AG09319 (cell line): Measurements from ENCODE around the gene RPUSD1.

Experiments used
- DNase-seq: peaks from one replicate; pipeline ENCODE4 v3.0.0-alpha.2; 2010; ENCODE audit warnings: low read depth; ENCODE audit errors: extremely low read depth
- CTCF ChIP-seq: IDR thresholded peaks from 2 replicates; pipeline ENCODE4 v1.5.1; 2011; ENCODE audit warnings: low read depth, mild to moderate bottlenecking, inconsistent platforms, low read length, moderate library complexity

RPUSD1 gene

GRCh38 chr16:784431-784830, 3.8 kb downstream of the RPUSD1 start:
- no peak for DNase-seq
- TF ChIP-seq CTCF = no peak

DNA sequence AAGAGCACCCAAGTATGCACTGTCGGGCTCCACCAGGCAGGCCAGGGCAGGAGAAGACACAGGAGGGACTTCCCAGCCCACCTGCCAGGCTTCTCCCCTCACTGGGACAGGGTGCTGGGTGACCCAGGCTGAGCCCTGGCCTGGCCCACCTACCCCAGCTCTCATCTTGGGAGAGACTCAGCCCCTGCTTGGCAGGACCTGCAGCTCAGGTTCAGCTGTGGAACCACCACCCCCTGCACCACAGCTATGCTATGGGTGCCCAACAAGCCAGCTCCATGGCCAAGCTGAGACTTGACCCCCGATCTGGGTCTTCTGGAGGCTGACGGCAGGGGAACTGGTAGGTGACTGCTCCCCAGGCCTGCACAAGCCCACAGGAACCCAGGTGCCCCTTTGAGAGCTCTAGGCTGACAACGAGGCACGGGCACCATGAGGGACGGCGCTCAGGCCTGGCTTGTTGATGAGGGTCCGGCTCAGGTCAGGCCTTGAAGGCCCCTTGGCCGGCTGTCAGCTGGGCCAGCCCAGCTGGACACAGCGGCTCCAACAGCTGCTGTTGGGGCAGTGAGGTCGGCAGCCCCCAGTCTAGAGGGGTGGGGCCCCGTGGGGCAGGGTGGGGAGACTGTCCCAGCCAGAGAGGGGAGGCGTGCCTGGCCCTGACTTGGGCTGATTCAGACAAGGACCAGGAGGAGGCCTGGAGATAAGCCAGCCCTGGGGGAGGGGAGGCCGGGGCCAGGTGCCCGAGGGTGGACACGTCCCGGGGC, 4.6 kb downstream of the RPUSD1 start:
- DNase-seq = no peak
- no peak for TF ChIP-seq CTCF

DNA sequence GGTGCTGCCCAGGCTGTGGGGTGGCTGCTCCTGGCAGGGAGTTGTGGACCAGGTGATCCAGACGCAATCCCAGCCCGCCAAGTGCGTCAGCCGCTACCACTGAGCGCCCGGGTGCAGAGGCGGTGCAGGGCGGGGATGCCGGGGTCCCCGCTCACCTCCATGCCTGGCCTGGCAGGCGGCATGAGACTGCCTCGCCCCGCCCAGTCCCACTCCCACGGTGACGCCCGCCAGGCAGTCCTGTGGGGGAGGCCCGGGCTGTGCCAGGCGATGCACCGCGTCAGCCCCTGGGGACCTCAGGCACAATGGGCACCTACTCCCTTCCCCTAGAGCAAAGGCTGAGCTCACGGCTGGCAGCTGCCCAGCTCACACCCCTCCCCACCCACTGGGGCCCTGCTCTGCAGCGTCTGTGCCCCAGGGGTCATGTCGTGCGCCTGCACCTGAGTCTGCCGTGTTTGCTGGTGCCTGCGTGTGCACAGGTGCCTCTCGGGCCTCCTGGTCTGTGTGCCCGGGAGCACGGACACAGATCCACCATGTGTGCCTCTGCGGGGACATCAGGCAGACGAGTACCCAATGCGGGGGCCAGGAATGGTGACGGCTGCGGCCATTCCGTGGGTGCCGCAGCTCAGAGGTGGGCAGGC, 5.3 kb downstream of the RPUSD1 start:
- DNase-seq = no peak
- no peak for TF ChIP-seq CTCF

DNA sequence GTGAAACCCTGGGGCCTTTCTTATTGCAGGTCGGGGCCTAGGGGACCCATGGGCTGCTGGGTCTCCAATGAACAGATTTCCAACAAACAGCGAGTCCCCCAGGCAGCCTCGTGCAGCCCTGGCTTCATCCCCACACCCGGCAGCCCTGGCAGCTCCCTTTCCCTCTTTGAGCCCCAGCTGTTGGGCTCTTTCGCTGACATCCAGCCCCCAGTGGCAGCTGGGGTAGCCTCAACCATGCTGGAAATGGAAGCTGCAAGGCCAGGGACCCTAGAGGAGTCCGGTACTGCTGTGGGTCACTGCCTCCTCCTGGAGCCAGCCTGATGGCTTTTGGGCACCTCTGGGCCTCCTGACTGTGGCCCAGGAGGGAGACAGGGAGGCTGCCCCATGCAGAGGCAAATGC, 5.9 kb downstream of the RPUSD1 start:
- no peak for TF ChIP-seq CTCF
- no peak for DNase-seq

DNA sequence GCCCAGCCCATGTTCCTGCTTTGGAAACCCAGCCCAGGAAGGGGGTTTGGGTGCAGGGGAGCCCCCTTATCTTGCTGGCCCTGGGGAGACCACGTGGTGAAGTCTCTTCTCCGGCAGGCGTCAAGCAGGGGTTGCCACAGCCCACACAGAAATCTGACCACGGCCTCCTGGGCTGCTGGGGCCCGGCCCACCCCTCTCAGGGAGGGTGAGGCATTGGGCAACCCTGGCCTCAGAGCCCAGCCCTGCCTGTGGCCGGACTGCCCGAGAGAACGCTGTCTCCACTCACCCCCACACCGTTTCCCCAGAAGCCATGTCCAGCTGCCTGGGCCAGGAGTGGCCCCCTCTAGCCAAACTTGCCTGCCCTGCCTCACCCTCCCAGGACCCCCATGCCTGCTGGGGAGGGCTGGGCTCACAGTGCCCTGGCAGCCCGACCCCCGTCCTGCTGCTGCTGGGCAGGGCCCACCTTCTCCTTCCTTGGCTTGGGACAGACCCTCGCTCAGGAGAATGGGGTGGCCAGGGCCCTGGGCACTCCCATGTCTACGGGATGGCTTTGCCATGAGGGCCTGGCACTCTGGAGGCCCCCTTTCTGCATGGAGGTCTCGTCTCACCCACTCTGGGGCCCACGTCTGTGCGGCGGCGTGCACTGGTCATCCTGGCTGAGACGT, 6.7 kb downstream of the RPUSD1 start:
- no peak for TF ChIP-seq CTCF
- DNase-seq = no peak

- TF ChIP-seq CTCF = no peak
These were observed 7.9 kb downstream of the RPUSD1 start for GRCh38 chr16:780296-780695.

DNA sequence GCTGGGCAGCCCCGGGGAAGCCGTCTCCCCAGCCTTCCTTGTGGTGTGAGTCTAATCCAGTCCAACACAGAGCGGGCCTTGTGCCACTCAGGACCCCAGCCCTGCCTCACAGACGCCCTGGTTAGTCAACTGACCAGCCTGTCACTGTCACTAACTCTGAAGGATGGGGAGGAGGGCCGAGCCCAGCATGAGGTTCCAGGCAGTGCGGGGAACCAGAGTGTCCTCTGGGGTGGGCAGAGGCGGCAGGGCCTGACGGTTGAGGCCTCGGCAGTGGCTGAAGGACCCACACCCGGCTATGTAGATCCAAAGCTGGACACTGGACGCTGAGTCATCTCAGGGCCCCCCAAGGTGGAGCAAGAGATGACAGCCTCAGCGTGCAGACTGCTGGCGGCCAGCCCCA, 8.6 kb downstream of the RPUSD1 start:
- DNase-seq = no peak
- TF ChIP-seq CTCF = no peak

More at GRCh38 chr16:780296-780695, 7.9 kb downstream of the RPUSD1 start:
- DNase-seq = no peak
